IMR-90 (cell line): ENCODE data around the gene COPS7A. TPM values are rescaled to one million over a fixed set of nuclear protein-coding genes. Genes with fewer than 3 reads are reported as not detected.

Source experiments
- ATAC-seq: fragments of 200-7000 bp; cut with Tn5 transposase; 2 replicates; pipeline ENCODE4 v1.9.1; 2020; ENCODE audit warnings: low read depth, mild to moderate bottlenecking, moderate library complexity
- BruUV-seq: library from RNA; stranded (reverse); fragments of 400-500 nt; replicated peaks from 2 replicates; lab custom pipeline; 2021; lab: Mats Ljungman, UMichigan
- CTCF ChIA-PET: fragments of 300-600 bp; formaldehyde crosslinking; extraction: SDS; loops from one replicate; lab custom pipeline; 2021; ENCODE audit warnings: antibody characterized with exemption; lab: Yijun Ruan, JAX
- POLR2A ChIA-PET: fragments of 300-600 bp; sonication (Branson Sonifier 250); formaldehyde crosslinking; loops from one replicate; lab custom pipeline; 2022; ENCODE audit warnings: antibody characterized with exemption; ENCODE audit not compliant: unreplicated experiment; lab: Charles Lee
- DNase-seq: peaks from one replicate; pipeline ENCODE4 v3.0.0; 2013
- H2AFZ ChIP-seq: replicated peaks from 2 replicates; pipeline ENCODE3; 2013; ENCODE audit warnings: low read length, mild to moderate bottlenecking; ENCODE audit not compliant: poor library complexity
- H2AK5ac ChIP-seq: 2 replicates; pipeline ENCODE4 v1.6.1; 2013; ENCODE audit warnings: low read depth, low read length, inconsistent platforms
- H2AK9ac ChIP-seq: replicated peaks from 2 replicates; pipeline ENCODE3; 2013; ENCODE audit warnings: mild to moderate bottlenecking, low read depth, low read length, moderate library complexity; ENCODE audit not compliant: poor library complexity
- H2BK120ac ChIP-seq: 2 replicates; pipeline ENCODE4 v1.6.1; 2013; ENCODE audit warnings: low read depth, low read length, inconsistent platforms
- H2BK15ac ChIP-seq: 3 replicates; pipeline ENCODE4 v1.6.1; 2013; ENCODE audit warnings: low read depth, low read length, inconsistent platforms
- H2BK20ac ChIP-seq: 2 replicates; pipeline ENCODE4 v1.6.1; 2013; ENCODE audit warnings: low read depth, mild to moderate bottlenecking, inconsistent platforms, low read length, moderate library complexity
- H2BK5ac ChIP-seq: 2 replicates; pipeline ENCODE4 v1.6.1; 2013; ENCODE audit warnings: mild to moderate bottlenecking, low read depth, low read length, inconsistent platforms; ENCODE audit not compliant: poor library complexity, severe bottlenecking
- H3K14ac ChIP-seq: replicated peaks from 2 replicates; pipeline ENCODE4 v1.6.1; 2013; ENCODE audit warnings: low read depth, low read length, inconsistent platforms
- H3K18ac ChIP-seq: 2 replicates; pipeline ENCODE4 v1.6.1; 2013; ENCODE audit warnings: low read depth, low read length, control low read depth
- H3K23ac ChIP-seq: 2 replicates; pipeline ENCODE4 v1.6.1; 2013; ENCODE audit warnings: low read depth, low read length, inconsistent platforms
- H3K27ac ChIP-seq: 2 replicates; pipeline ENCODE4 v1.5.1; 2013; ENCODE audit warnings: mild to moderate bottlenecking, control low read depth, low read length; ENCODE audit not compliant: insufficient read depth
- H3K27me3 ChIP-seq: 2 replicates; pipeline ENCODE4 v1.6.1; 2013; ENCODE audit warnings: low read length; ENCODE audit not compliant: control insufficient read depth, insufficient read depth
- H3K36me3 ChIP-seq: 2 replicates; pipeline ENCODE4 v1.6.1; 2013; ENCODE audit warnings: low read length, mixed read lengths; ENCODE audit not compliant: control insufficient read depth, insufficient read depth
- H3K4ac ChIP-seq: 2 replicates; pipeline ENCODE4 v1.6.1; 2013; ENCODE audit warnings: low read depth, low read length, inconsistent platforms
- H3K4me1 ChIP-seq: 2 replicates; pipeline ENCODE4 v1.6.1; 2013; ENCODE audit warnings: low read length, mixed read lengths; ENCODE audit not compliant: control insufficient read depth, insufficient read depth
- H3K4me2 ChIP-seq: 2 replicates; pipeline ENCODE4 v1.6.1; 2013; ENCODE audit warnings: low read depth, mild to moderate bottlenecking, control low read depth, low read length, moderate library complexity
- H3K4me3 ChIP-seq: 2 replicates; pipeline ENCODE4 v1.5.1; 2013; ENCODE audit warnings: low read depth, mild to moderate bottlenecking, control low read depth, low read length, moderate library complexity; ENCODE audit not compliant: insufficient read depth
- H3K56ac ChIP-seq: 2 replicates; pipeline ENCODE4 v1.6.1; 2013; ENCODE audit warnings: low read length, inconsistent platforms; ENCODE audit not compliant: insufficient read depth; ENCODE audit errors: extremely low read depth
- H3K79me1 ChIP-seq, 2 experiments: 2 replicates each; pipeline ENCODE4 v1.6.1; 2013; ENCODE audit warnings: low read length in 2 of 2, inconsistent platforms in 1 of 2, low read depth in 1 of 2
- H3K9ac ChIP-seq: 2 replicates; pipeline ENCODE4 v1.6.1; 2013; ENCODE audit warnings: low read depth, low read length, control low read depth
- H3K9me1 ChIP-seq: 2 replicates; pipeline ENCODE4 v1.6.1; 2013; ENCODE audit warnings: low read length, inconsistent platforms; ENCODE audit not compliant: insufficient read depth
- H3K9me3 ChIP-seq: 2 replicates; pipeline ENCODE4 v1.6.1; 2013; ENCODE audit warnings: low read length; ENCODE audit not compliant: control insufficient read depth, insufficient read depth
- H4K20me1 ChIP-seq: 2 replicates; pipeline ENCODE4 v1.6.1; 2013; ENCODE audit warnings: low read length, inconsistent platforms; ENCODE audit not compliant: insufficient read depth
- H4K5ac ChIP-seq: 2 replicates; pipeline ENCODE4 v1.6.1; 2013; ENCODE audit warnings: mild to moderate bottlenecking, low read depth, low read length, control low read depth
- H4K8ac ChIP-seq, 2 experiments: 2 replicates each; pipeline ENCODE4 v1.6.1; 2013; ENCODE audit warnings: low read depth in 2 of 2, low read length in 2 of 2, control low read depth in 1 of 2, inconsistent platforms in 1 of 2
- H4K91ac ChIP-seq: 2 replicates; pipeline ENCODE4 v1.6.1; 2013; ENCODE audit warnings: low read depth, low read length, inconsistent platforms; ENCODE audit not compliant: insufficient read depth
- BHLHE40 ChIP-seq: fragments of 150-350 bp; IDR thresholded peaks from 2 replicates; pipeline ENCODE4 v1.6.1; 2016; ENCODE audit warnings: mild to moderate bottlenecking, low read depth, low read length
- CEBPB ChIP-seq: IDR thresholded peaks from 2 replicates; pipeline ENCODE4 v1.6.1; 2012; ENCODE audit warnings: low read depth, low read length, improper control_type of control experiment
- CHD1 ChIP-seq: IDR thresholded peaks from 2 replicates; pipeline ENCODE4 v1.6.1; 2012; ENCODE audit warnings: low read depth, low read length, improper control_type of control experiment
- CTCF ChIP-seq: conservative IDR thresholded peaks from 2 replicates; pipeline ENCODE4 v1.5.1; 2012; ENCODE audit warnings: mild to moderate bottlenecking, low read depth, low read length, improper control_type of control experiment
- ELK1 ChIP-seq: fragments of 150-350 bp; IDR thresholded peaks from 2 replicates; pipeline ENCODE4 v1.6.1; 2016; ENCODE audit warnings: low read depth, mild to moderate bottlenecking, low read length, moderate library complexity, borderline replicate concordance
- FOS ChIP-seq: fragments of 150-350 bp; IDR thresholded peaks from 2 replicates; pipeline ENCODE4 v1.6.1; 2016; ENCODE audit warnings: low read depth, low read length
- MAFK ChIP-seq: IDR thresholded peaks from 2 replicates; pipeline ENCODE4 v1.6.1; 2012; ENCODE audit warnings: low read depth, low read length, improper control_type of control experiment
- MAZ ChIP-seq: IDR thresholded peaks from 2 replicates; pipeline ENCODE4 v1.6.1; 2012; ENCODE audit warnings: low read depth, mild to moderate bottlenecking, low read length, improper control_type of control experiment, moderate library complexity, borderline replicate concordance
- MXI1 ChIP-seq: IDR thresholded peaks from 2 replicates; pipeline ENCODE4 v1.6.1; 2012; ENCODE audit warnings: low read depth, mild to moderate bottlenecking, low read length, moderate library complexity, borderline replicate concordance
- NFE2L2 ChIP-seq: fragments of 150-350 bp; IDR thresholded peaks from 2 replicates; pipeline ENCODE4 v1.6.1; 2016; ENCODE audit warnings: low read depth, mild to moderate bottlenecking, low read length
- POLR2A ChIP-seq: IDR thresholded peaks from 2 replicates; pipeline ENCODE4 v1.6.1; 2012; ENCODE audit warnings: mild to moderate bottlenecking, low read depth, low read length
- RAD21 ChIP-seq: IDR thresholded peaks from 2 replicates; pipeline ENCODE4 v1.6.1; 2012; ENCODE audit warnings: low read length, improper control_type of control experiment
- RCOR1 ChIP-seq: IDR thresholded peaks from 2 replicates; pipeline ENCODE4 v1.6.1; 2012; ENCODE audit warnings: mild to moderate bottlenecking, low read length, improper control_type of control experiment; ENCODE audit not compliant: insufficient replicate concordance
- RFX5 ChIP-seq: IDR thresholded peaks from 2 replicates; pipeline ENCODE4 v1.8.0; 2012; ENCODE audit warnings: low read depth, mild to moderate bottlenecking, low read length, moderate library complexity
- SMC3 ChIP-seq: fragments of 150-350 bp; IDR thresholded peaks from 2 replicates; pipeline ENCODE4 v1.6.1; 2016; ENCODE audit warnings: low read depth, mild to moderate bottlenecking, antibody characterized with exemption, low read length, moderate library complexity
- USF2 ChIP-seq: fragments of 150-350 bp; IDR thresholded peaks from 2 replicates; pipeline ENCODE4 v1.6.1; 2017; ENCODE audit warnings: mild to moderate bottlenecking, antibody characterized with exemption, low read length, low read depth
- WGBS, 2 experiments: methylation state at CpG; one replicate each; pipeline versions ENCODE4 v1.1.5 to v1.1.7; 2013; ENCODE audit warnings: missing lambda C conversion rate in 2 of 2; ENCODE audit not compliant: insufficient read length in 1 of 2; ENCODE audit errors: extremely low coverage in 2 of 2; 5-methylcytosine and 5-hydroxymethylcytosine counted together
- dilution Hi-C: fragments of 300-500 bp; cut with HindIII; formaldehyde crosslinking; loops from one replicate; pipeline ENCODE4 v1.14.3; 2018; ENCODE audit warnings: low sequenced_read_pairs; ENCODE audit not compliant: unreplicated experiment
- in situ Hi-C: fragments of 300-500 bp; cut with MboI; formaldehyde crosslinking; loops from 3 replicates; pipeline ENCODE4 v1.14.3; 2019; ENCODE audit warnings: low sequenced_read_pairs, inconsistent platforms, mixed read lengths
- intact Hi-C: fragments of 100-400 bp; cut with micrococcal nuclease; formaldehyde crosslinking; loops from 2 replicates; pipeline ENCODE4 v1.10.0; 2022
- polyA plus RNA-seq, 3 experiments: library from polyadenylated mRNA; depleted of rRNA; stranded (reverse); fragments of >200 nt; gene quantifications; 2 replicates each; pipeline ENCODE4 v1.2.3, GENCODE V29; 2012; ENCODE audit warnings: low replicate concordance in 1 of 3
- total RNA-seq: library from RNA; depleted of rRNA; stranded (reverse); fragments of >200 nt; gene quantifications from 2 replicates; pipeline ENCODE4 v1.2.3, GENCODE V29; 2012

COPS7A gene
- total and polyA plus RNA-seq, 2 of the 4 experiments (the other 2 are of a cell fraction), result 58.8 to 135 TPM

GRCh38 chr12:6763380-6763779 lies 39.5 kb downstream of the COPS7A start:
- ATAC-seq (no peak), DNase-seq (no peak)
- dilution Hi-C loops (no loop called here), intact Hi-C loops (loop anchor here (10.0 kb wide), 1 partner anchor 149 kb away; no protein-coding TSS in a partner anchor), in situ Hi-C loops (no loop called here)
- peaks cover 18% of the 10 kb centered on the region for H3K9me1 ChIP-seq
- peak overlapping the region; percentile 99 for H2AK5ac ChIP-seq
- H4K8ac ChIP-seq, result peak overlapping the region; percentile 95 to 99
- H3K4me2 ChIP-seq, result peak overlapping the region; percentile 57
- H3K27me3 ChIP-seq, result no peaks in the 10 kb centered on the region
- peak overlapping the region; percentile 99 for H2BK15ac ChIP-seq
- peak overlapping the region; percentile 3; the same call in 1 of the 2 replicates for H3K4me3 ChIP-seq
- peak overlapping the region; percentile 99 for H3K23ac ChIP-seq
- peaks cover 13 to 44% of the 10 kb centered on the region in 2 experiments; a peak in 3 of 4 replicates for H3K79me1 ChIP-seq
- ChIA-PET POLR2A (interaction anchor here (0.8 kb wide), 1 partner anchor 10 kb away, joined by 4 read pairs; the partner anchor contains the start of gene MLF2), CTCF (interaction anchor here (1.6 kb wide), 1 partner anchor 10 kb away, joined by 9 read pairs; the partner anchor contains the start of gene MLF2)
- peak overlapping the region; percentile 93 for H4K5ac ChIP-seq
- H3K14ac ChIP-seq, result peak overlapping the region; percentile 93
- H3K27ac ChIP-seq, result peak overlapping the region; percentile 90
- peak overlapping the region; percentile 94 for H2BK5ac ChIP-seq
- peaks cover 15% of the 10 kb centered on the region for H3K4me1 ChIP-seq
- TF ChIP-seq POLR2A, result no peak
- TF ChIP-seq BHLHE40, result no peak
- TF ChIP-seq RAD21, result no peak
- TF ChIP-seq CEBPB, result no peak
- no peak for TF ChIP-seq NFE2L2
- no peak for TF ChIP-seq MAZ
- no peak for TF ChIP-seq RCOR1
- no peak for TF ChIP-seq SMC3
- TF ChIP-seq MXI1, result no peak
- no peak for TF ChIP-seq USF2
- TF ChIP-seq CTCF, result no peak
- no peak for TF ChIP-seq FOS
- TF ChIP-seq MAFK, result no peak
- no peak for TF ChIP-seq ELK1
- TF ChIP-seq CHD1, result no peak
- TF ChIP-seq RFX5, result no peak
- no peaks in the 10 kb centered on the region for H3K36me3 ChIP-seq
- peak overlapping the region; percentile 100 for H4K91ac ChIP-seq
- peak overlapping the region; percentile 90 for H3K56ac ChIP-seq
- H2BK20ac ChIP-seq, result peak overlapping the region; percentile 95
- peak overlapping the region; percentile 68 for H3K9ac ChIP-seq
- H4K20me1 ChIP-seq, result peaks cover 16% of the 10 kb centered on the region
- H3K18ac ChIP-seq, result peak overlapping the region; percentile 82
- no TSS peak for BruUV-seq
- peak overlapping the region; percentile 99 for H2AK9ac ChIP-seq
- no peaks in the 10 kb centered on the region for H3K9me3 ChIP-seq
- WGBS, 2 experiments, result no CpG with 5 or more reads among the region's 4 CpGs
- H2BK120ac ChIP-seq, result peak overlapping the region; percentile 98
- H2AFZ ChIP-seq, result peak overlapping the region; percentile 89
- H3K4ac ChIP-seq, result peak overlapping the region; percentile 99
